SKM-1 treated with dmso at 0.1 percent for 144 hours (cell line): Measurements from ENCODE around the gene ILDR2.

Experiments
- DNase-seq: peaks from one replicate; lab custom pipeline; 2025; ENCODE audit not compliant: unreplicated experiment; lab: John Stamatoyannopoulos, UW

Gene ILDR2

GRCh38 chr1:166975361-166976129 lies at the start of gene ILDR2:
ILDR2 (minus strand) TSS chr1:166975540; CDS start chr1:166975268, 272 bp downstream.
- DNase-seq, result peak; percentile 70

- no peak for DNase-seq
Measured at GRCh38 chr1:167022384-167022783, 47.0 kb upstream of the ILDR2 start.

GRCh38 chr1:167016100-167016750 lies 40.9 kb upstream of the ILDR2 start:
- peak; percentile 44 for DNase-seq

- no peak for DNase-seq
Measured at GRCh38 chr1:167013108-167013929, 38.0 kb upstream of the ILDR2 start.

- no peak for DNase-seq
Measured at GRCh38 chr1:167012570-167012969, 37.2 kb upstream of the ILDR2 start.

- DNase-seq, result no peak
Measured at GRCh38 chr1:167011560-167012191, 36.3 kb upstream of the ILDR2 start.

- no peak for DNase-seq
Measured at GRCh38 chr1:167003711-167004110, 28.4 kb upstream of the ILDR2 start.

- DNase-seq, result no peak
Measured at GRCh38 chr1:167002354-167002753, 27.0 kb upstream of the ILDR2 start.

GRCh38 chr1:167000546-167000945 lies 25.2 kb upstream of the ILDR2 start:
- DNase-seq, result no peak

GRCh38 chr1:166999500-167000055 lies 24.2 kb upstream of the ILDR2 start:
- no peak for DNase-seq

- no peak for DNase-seq
Measured at GRCh38 chr1:166999075-166999474, 23.7 kb upstream of the ILDR2 start.

GRCh38 chr1:166988974-166989515 lies 13.7 kb upstream of the ILDR2 start, which contains the start of gene MAEL:
MAEL (plus strand) TSS chr1:166989280; CDS start chr1:166989353, 73 bp downstream.
- no peak for DNase-seq

- no peak for DNase-seq
Measured at GRCh38 chr1:166981589-166981988, 6.2 kb upstream of the ILDR2 start.

- DNase-seq, result no peak
Measured at GRCh38 chr1:166980818-166981217, 5.5 kb upstream of the ILDR2 start.

- DNase-seq, result no peak
Measured at GRCh38 chr1:166980383-166980782, 5.0 kb upstream of the ILDR2 start.

- DNase-seq, result no peak
Measured at GRCh38 chr1:166978821-166979220, 3.5 kb upstream of the ILDR2 start.

- no peak for DNase-seq
Measured at GRCh38 chr1:166977951-166978350, 2.6 kb upstream of the ILDR2 start.

GRCh38 chr1:166974647-166975345 lies 544 bp downstream of the ILDR2 start:
- no peak for DNase-seq

GRCh38 chr1:166972826-166973225 lies 2.5 kb downstream of the ILDR2 start:
- no peak for DNase-seq

- no peak for DNase-seq
Measured at GRCh38 chr1:166972193-166972592, 3.1 kb downstream of the ILDR2 start.
